SU-DHL-6 (cell line): Measurements from ENCODE around the gene DEDD2.

Experiments used
- H2AFZ ChIP-seq: fragments of 200-600 bp; sonication (generic); 2 replicates; pipeline ENCODE4 v1.6.1; 2014; ENCODE audit warnings: low read depth, mild to moderate bottlenecking, moderate library complexity, mixed read lengths, antibody characterized with exemption, low read length; ENCODE audit not compliant: severe bottlenecking
- H3F3A ChIP-seq: fragments of 200-600 bp; shearing (Covaris generic); 2 replicates; pipeline ENCODE4 v1.6.0; 2016; ENCODE audit warnings: antibody characterized with exemption, mild to moderate bottlenecking; ENCODE audit not compliant: insufficient read depth
- H3K27ac ChIP-seq: fragments of 200-600 bp; sonication (generic); 2 replicates; pipeline ENCODE4 v1.5.1; 2016; ENCODE audit warnings: low read depth, mild to moderate bottlenecking, low read length, moderate library complexity, mixed read lengths
- H3K27me3 ChIP-seq: fragments of 200-600 bp; sonication (generic), shearing (Covaris generic); 2 replicates; pipeline ENCODE4 v1.6.0; 2014; ENCODE audit warnings: mild to moderate bottlenecking, low read length
- H3K36me3 ChIP-seq: fragments of 200-600 bp; sonication (generic); 2 replicates; pipeline ENCODE4 v1.6.1; 2014; ENCODE audit warnings: mild to moderate bottlenecking, low read length, mixed read lengths
- H3K4me2 ChIP-seq: fragments of 300-600, 200-600 bp; shearing (Covaris generic), sonication (generic); 2 replicates; pipeline ENCODE4 v1.6.0; 2014; ENCODE audit warnings: low read length, low read depth, mild to moderate bottlenecking; ENCODE audit not compliant: poor library complexity, severe bottlenecking
- H3K4me3 ChIP-seq: fragments of 200-600 bp; sonication (generic); 2 replicates; pipeline ENCODE4 v1.5.1; 2014; ENCODE audit warnings: antibody characterized with exemption, low read length, mild to moderate bottlenecking, mixed read lengths; ENCODE audit not compliant: insufficient read depth, poor library complexity, severe bottlenecking
- H3K79me2 ChIP-seq: fragments of 200-600 bp; sonication (generic); 2 replicates; pipeline ENCODE4 v1.6.1; 2014; ENCODE audit warnings: mild to moderate bottlenecking, low read length, moderate library complexity; ENCODE audit not compliant: insufficient read depth
- H3K9ac ChIP-seq: fragments of 200-600 bp; sonication (generic); 2 replicates; pipeline ENCODE4 v1.7.0; 2014; ENCODE audit warnings: mild to moderate bottlenecking, low read length
- H3K9me2 ChIP-seq: fragments of 200-600 bp; sonication (generic); replicated peaks from 2 replicates; pipeline ENCODE4 v1.6.1; 2014; ENCODE audit warnings: low read length; ENCODE audit not compliant: insufficient read depth
- H3K9me3 ChIP-seq: fragments of 200-600 bp; sonication (generic); 2 replicates; pipeline ENCODE4 v1.6.1; 2014; ENCODE audit warnings: low read length, mixed read lengths; ENCODE audit not compliant: insufficient read depth
- H4K20me1 ChIP-seq: fragments of 200-600 bp; sonication (generic); 2 replicates; pipeline ENCODE4 v1.6.1; 2014; ENCODE audit warnings: low read depth, mild to moderate bottlenecking, antibody characterized with exemption, low read length, moderate library complexity, mixed read lengths
- EZH2phosphoT487 ChIP-seq: fragments of 200-600 bp; sonication (generic), shearing (Covaris generic); conservative IDR thresholded peaks from 2 replicates; pipeline ENCODE4 v1.6.1; 2018; ENCODE audit warnings: mild to moderate bottlenecking, antibody characterized with exemption, low read length, moderate library complexity, mixed read lengths
- TF ChIP-seq, protein P1 (sequence below): fragments of 200-600 bp; sonication (generic); IDR thresholded peaks from one replicate; pipeline ENCODE4 v1.5.1; 2017; ENCODE audit warnings: antibody characterized with exemption, mild to moderate bottlenecking, low read length, moderate library complexity; ENCODE audit not compliant: insufficient read depth, poor library complexity, severe bottlenecking

DEDD2 gene

DNA sequence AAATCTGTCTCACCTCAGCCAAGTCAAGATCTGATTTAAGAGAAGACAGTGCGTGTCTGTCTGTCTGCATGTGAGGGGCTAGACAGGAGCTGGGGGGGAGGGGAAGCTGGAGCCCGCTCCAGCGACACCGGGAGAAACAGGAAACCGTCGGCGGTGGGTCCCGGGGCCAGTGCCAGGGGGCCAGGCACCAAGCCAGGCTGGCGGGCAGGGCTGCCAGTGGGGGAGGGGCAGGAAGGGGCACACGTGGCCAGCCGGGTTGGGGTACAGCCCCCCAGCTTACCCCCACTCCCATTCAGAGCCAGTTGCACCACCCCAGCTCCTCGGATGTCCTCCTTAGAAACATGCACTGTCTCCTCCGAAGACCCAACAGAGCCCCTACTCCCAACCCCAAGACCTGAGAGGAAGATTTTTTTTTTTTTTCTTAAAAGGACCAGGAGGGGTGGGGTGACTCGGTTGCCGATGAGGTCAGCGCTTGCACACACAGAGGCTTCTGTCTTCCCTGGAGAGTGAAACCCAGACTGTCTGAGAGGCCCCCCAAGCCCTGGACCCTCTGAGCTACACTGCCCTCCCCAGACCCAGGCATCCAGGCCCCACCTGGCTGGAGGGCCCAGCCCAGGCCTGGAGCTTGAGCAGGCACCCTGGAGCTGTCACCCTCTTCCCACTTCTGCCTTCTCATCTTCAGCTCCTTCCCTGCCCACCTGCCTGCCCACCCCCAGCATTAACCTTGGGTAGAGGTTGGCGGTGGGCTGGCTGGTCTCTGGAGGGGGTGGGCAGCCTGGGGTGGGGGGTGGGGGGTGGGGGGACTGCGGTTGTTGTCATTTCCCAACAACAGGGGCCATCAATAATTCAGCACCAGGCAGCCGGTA lies 33.4 kb upstream of the DEDD2 start:
- Histone ChIP-seq H3K9ac (no peak overlapping the region), H3K4me2 (no peak overlapping the region), H3K36me3 (no peaks in the 10 kb centered on the region), H3F3A (peaks cover 15% of the 10 kb centered on the region; the same call in 1 of the 2 replicates), H3K27ac (no peak overlapping the region), H3K79me2 (peaks cover 15% of the 10 kb centered on the region; the same call in 1 of the 2 replicates), H3K4me3 (no peak overlapping the region), H4K20me1 (no peaks in the 10 kb centered on the region), H3K27me3 (no peaks in the 10 kb centered on the region), H3K9me3 (no peaks in the 10 kb centered on the region), H2AFZ (no peak overlapping the region), H3K9me2 (no peaks in the 10 kb centered on the region)
- no peak for TF ChIP-seq EZH2phosphoT487
- TF ChIP-seq, protein P1, sequence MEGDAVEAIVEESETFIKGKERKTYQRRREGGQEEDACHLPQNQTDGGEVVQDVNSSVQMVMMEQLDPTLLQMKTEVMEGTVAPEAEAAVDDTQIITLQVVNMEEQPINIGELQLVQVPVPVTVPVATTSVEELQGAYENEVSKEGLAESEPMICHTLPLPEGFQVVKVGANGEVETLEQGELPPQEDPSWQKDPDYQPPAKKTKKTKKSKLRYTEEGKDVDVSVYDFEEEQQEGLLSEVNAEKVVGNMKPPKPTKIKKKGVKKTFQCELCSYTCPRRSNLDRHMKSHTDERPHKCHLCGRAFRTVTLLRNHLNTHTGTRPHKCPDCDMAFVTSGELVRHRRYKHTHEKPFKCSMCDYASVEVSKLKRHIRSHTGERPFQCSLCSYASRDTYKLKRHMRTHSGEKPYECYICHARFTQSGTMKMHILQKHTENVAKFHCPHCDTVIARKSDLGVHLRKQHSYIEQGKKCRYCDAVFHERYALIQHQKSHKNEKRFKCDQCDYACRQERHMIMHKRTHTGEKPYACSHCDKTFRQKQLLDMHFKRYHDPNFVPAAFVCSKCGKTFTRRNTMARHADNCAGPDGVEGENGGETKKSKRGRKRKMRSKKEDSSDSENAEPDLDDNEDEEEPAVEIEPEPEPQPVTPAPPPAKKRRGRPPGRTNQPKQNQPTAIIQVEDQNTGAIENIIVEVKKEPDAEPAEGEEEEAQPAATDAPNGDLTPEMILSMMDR: no peak

DNA sequence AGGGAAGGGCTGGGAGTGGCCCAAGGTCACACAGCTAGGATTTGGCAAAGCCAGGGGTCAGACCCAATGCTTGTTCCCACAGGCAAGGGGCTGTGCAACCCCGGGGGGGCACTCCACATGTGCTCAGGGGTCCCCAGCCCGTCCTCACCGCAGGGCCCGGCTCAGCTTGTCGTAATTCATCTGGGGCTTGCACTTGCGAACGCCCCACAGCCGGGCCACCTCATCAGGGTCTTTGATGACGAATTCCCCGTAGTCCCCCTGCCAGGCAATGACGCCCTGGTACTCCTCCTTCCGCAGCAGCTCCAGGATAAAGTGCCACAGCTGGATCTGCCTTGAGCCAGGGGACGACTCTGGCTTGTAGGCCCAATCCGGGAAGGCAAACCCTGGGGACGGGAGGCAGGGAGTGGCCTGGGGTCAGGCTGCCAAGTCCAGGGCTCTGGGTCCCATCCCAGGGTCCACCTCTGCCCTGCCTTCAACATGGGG lies 32.7 kb upstream of the DEDD2 start:
- H3K27me3 ChIP-seq: no peaks in the 10 kb centered on the region
- peaks cover 15% of the 10 kb centered on the region; the same call in 1 of the 2 replicates for H3F3A ChIP-seq
- H3K79me2 ChIP-seq: peaks cover 15% of the 10 kb centered on the region; the same call in 1 of the 2 replicates
- H2AFZ ChIP-seq: no peak overlapping the region
- no peak overlapping the region for H3K4me2 ChIP-seq
- H3K36me3 ChIP-seq: no peaks in the 10 kb centered on the region
- no peaks in the 10 kb centered on the region for H3K9me3 ChIP-seq
- no peak overlapping the region for H3K4me3 ChIP-seq
- no peaks in the 10 kb centered on the region for H3K9me2 ChIP-seq
- H3K27ac ChIP-seq: no peak overlapping the region
- TF ChIP-seq EZH2phosphoT487: no peak
- TF ChIP-seq, protein P1: no peak
- H4K20me1 ChIP-seq: no peaks in the 10 kb centered on the region
- H3K9ac ChIP-seq: no peak overlapping the region

DNA sequence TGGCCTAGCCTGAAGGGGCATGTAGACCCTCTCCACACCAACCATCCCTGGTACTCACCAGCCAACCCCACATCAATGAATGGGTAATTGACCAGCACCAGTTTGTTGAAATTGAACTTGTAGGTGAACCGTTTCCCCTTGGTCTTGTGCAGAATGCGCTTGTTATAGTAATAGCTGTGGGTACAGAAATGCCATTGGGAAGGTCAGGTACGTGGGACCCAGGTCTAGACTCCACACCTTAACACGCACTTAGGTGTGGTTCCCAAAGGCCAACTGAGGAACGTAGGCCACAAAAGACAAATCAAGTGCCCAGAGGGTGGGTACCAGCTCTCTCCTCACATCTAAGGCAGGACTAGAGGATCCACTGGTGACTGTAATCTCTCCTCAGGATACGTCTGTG lies 32.3 kb upstream of the DEDD2 start:
- H3K79me2 ChIP-seq: peaks cover 15% of the 10 kb centered on the region; the same call in 1 of the 2 replicates

More for the DNA sequence above, 32.3 kb upstream of the DEDD2 start:
- Histone ChIP-seq H3K9ac (no peak overlapping the region), H3K27me3 (no peaks in the 10 kb centered on the region), H3K27ac (no peak overlapping the region), H4K20me1 (no peaks in the 10 kb centered on the region), H3K36me3 (no peaks in the 10 kb centered on the region), H3K4me3 (no peak overlapping the region), H3K9me2 (no peaks in the 10 kb centered on the region), H2AFZ (no peak overlapping the region), H3K9me3 (no peaks in the 10 kb centered on the region), H3K4me2 (no peak overlapping the region), H3F3A (peaks cover 15% of the 10 kb centered on the region; the same call in 1 of the 2 replicates)
- TF ChIP-seq EZH2phosphoT487: no peak
- TF ChIP-seq, protein P1: no peak
